HUES64 (cell line): ENCODE data around the gene CES1.
"Not testable (repeated sequence)": the region's sequence is repeated elsewhere in the genome, so short reads cannot be mapped to it uniquely, and the experiment has no call there.

Experiments
- H3K27ac ChIP-seq: 2 replicates; pipeline ENCODE4 v1.7.0; 2013; ENCODE audit warnings: low read depth, low read length, inconsistent platforms
- H3K27me3 ChIP-seq: 2 replicates; pipeline ENCODE4 v1.6.1; 2013; ENCODE audit warnings: mild to moderate bottlenecking, low read length; ENCODE audit not compliant: insufficient read depth
- H3K36me3 ChIP-seq: 2 replicates; pipeline ENCODE4 v1.6.1; 2013; ENCODE audit warnings: mild to moderate bottlenecking, low read length; ENCODE audit not compliant: insufficient read depth
- H3K4me1 ChIP-seq: 2 replicates; pipeline ENCODE4 v1.6.1; 2013; ENCODE audit warnings: mild to moderate bottlenecking, low read length, moderate library complexity; ENCODE audit not compliant: insufficient read depth
- H3K4me3 ChIP-seq: 2 replicates; pipeline ENCODE4 v1.5.1; 2013; ENCODE audit warnings: mild to moderate bottlenecking, low read length, moderate library complexity
- H3K9ac ChIP-seq: 2 replicates; pipeline ENCODE4 v1.6.1; 2013; ENCODE audit warnings: mild to moderate bottlenecking, low read depth, low read length
- H3K9me3 ChIP-seq: 2 replicates; pipeline ENCODE4 v1.6.1; 2013; ENCODE audit warnings: low read depth, low read length; ENCODE audit not compliant: insufficient read depth
- WGBS: fragments of 150-250, 120-280 bp; methylation state at CpG from one replicate; pipeline ENCODE4 v1.1.7; 2013; ENCODE audit warnings: missing lambda C conversion rate; 5-methylcytosine and 5-hydroxymethylcytosine counted together

CES1 gene

DNA sequence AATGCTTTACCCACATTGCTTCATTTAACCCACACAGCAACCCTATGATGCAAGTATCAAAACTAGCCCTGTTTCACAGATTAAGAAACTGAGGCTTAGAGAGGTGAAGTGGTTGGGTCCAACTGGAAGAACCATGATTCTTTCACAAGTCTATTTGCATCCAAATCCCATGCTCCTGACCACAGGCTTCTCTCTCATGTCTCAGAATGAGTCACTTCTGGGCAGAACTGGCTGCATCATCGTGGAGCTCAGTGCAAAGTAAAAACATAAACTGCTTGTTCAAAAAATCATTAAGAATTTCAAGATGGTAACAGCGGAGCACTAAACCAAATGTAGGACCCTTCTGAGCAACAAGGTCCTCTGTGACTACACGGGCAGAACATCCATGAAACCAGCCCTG lies 20.2 kb upstream of the CES1 start:
- Histone ChIP-seq H3K27ac (no peak overlapping the region), H3K4me1 (no peaks in the 10 kb centered on the region), H3K36me3 (no peaks in the 10 kb centered on the region), H3K27me3 (no peaks in the 10 kb centered on the region), H3K9ac (no peak overlapping the region), H3K9me3 (no peaks in the 10 kb centered on the region), H3K4me3 (no peak overlapping the region)
- WGBS, result 89% methylated on average over 3 of the region's 3 CpGs

DNA sequence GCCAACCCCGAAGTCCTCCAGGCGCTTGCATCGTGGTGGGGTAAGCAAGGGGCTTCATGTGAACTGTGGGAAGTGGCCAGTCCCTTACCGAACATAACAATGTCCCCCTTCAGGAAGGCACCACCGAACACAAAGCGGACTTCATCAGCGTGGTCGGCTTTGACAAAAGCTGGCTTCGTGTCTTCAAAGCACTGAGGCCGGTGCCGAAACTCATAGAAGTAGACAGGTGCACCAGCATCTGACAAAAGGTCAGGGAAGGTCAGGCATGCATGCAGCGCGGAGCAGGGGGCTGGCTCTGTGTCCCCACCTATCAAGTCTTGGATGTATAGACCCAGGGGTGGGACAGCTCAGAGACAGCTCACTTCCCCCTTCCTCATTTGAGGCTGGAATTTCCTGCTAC lies 16.6 kb upstream of the CES1 start:
- WGBS, result 91% methylated on average over 13 of the region's 13 CpGs
- H3K36me3 ChIP-seq, result no peaks in the 10 kb centered on the region
- no peaks in the 10 kb centered on the region for H3K27me3 ChIP-seq
- no peaks in the 10 kb centered on the region for H3K4me1 ChIP-seq
- H3K9ac ChIP-seq, result no peak overlapping the region
- H3K9me3 ChIP-seq, result no peaks in the 10 kb centered on the region
- no peak overlapping the region for H3K4me3 ChIP-seq
- no peak overlapping the region for H3K27ac ChIP-seq

DNA sequence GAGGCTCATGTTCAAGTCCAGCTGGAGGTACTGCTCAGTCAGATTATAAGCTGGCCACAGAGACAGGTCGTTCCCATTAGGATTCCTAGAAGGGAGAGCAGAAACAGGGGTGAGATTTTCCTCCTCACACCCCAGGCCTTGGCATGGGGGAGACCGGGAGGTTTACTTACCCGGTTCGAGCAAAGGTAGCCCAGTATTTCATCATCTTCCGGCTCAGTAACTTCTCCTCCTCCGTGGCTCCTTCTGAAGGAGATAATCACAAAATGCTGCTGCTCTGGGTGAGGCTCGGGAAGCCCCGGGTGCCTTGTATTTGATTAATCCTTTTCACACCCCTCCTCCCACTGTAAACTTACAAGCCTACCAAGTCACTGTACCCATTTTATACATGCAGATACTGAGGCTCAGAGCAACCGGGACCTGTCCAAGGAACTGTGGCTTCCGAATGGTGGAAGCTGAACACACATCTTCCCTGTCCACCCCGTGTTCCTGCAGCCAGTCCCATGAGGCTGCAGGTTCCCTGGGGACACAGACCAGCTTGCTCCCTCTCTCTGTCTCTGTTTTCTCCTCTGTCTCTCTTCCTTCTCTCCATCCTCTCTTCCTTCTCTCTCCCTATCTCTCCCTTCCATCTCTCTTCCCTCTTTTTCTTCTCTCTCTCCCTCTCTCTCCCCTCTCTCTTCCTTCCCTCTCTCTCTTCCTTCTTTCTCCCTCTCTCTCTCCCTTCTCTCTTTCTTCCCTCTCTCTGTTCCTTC lies 13.9 kb upstream of the CES1 start:
- H3K9ac ChIP-seq, result no peak overlapping the region
- H3K36me3 ChIP-seq, result no peaks in the 10 kb centered on the region
- H3K4me1 ChIP-seq, result no peaks in the 10 kb centered on the region
- no peaks in the 10 kb centered on the region for H3K27me3 ChIP-seq
- 79% methylated on average over 11 of the region's 11 CpGs for WGBS
- H3K4me3 ChIP-seq, result no peak overlapping the region
- H3K9me3 ChIP-seq, result no peaks in the 10 kb centered on the region
- H3K27ac ChIP-seq, result no peak overlapping the region

DNA sequence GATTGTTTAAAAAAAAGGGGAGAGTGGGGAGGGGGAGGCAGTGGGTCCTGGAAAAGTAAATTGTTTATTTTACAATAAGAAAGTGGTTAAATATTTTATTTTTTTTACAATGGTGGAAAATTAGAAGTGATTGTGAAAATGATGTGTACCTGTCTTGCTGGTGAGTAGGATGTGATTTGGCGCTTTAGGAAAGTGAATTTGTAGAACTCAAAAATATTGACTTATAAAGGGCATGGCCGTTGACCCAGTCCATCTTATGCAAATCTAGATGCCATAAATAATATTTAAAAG lies 10.2 kb upstream of the CES1 start:
- Histone ChIP-seq H3K4me3 (no peak overlapping the region), H3K27me3 (no peaks in the 10 kb centered on the region), H3K9ac (no peak overlapping the region), H3K27ac (no peak overlapping the region), H3K4me1 (no peaks in the 10 kb centered on the region), H3K36me3 (no peaks in the 10 kb centered on the region), H3K9me3 (no peaks in the 10 kb centered on the region)
- 100% methylated on average over 1 of the region's 2 CpGs for WGBS

DNA sequence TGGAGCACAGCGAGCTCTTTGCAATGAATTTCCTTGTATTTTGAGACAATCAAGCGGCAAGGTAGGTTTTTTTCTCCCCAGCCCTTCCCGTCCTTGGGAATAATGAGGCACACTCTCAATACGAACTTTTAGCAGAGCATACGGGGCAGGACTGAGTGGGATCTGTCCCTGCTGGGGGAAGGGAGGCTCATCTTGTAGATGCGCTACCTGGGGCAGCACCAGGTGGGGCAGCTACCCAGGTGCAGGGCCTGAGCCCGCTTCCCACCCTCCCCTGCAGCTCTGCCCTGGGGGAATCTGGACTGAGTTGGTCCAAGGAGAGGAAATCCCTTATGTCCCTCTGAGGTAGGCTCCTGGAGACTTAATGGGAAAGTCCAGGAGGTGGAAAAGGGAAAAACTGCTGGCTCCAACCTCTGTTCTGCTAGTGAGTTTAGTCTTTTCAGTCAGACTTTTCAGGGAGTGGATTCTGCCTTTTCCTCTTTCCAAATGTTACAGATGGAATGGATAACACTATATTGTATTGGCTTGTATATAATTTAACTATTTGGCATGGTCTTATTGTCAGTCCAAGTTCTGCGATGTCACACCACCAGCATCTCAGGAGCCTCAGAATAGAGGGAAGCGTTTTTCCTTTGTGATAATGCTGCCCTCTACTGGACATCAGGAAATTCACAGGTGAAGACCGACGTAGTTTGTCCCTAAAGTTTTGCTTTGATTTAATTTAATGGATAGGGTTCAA lies 9.6 kb upstream of the CES1 start:
- Histone ChIP-seq H3K27ac (no peak overlapping the region), H3K4me1 (no peaks in the 10 kb centered on the region), H3K9me3 (no peaks in the 10 kb centered on the region), H3K27me3 (no peaks in the 10 kb centered on the region), H3K36me3 (no peaks in the 10 kb centered on the region), H3K4me3 (no peak overlapping the region), H3K9ac (no peak overlapping the region)
- WGBS, result 56% methylated on average over 11 of the region's 11 CpGs

DNA sequence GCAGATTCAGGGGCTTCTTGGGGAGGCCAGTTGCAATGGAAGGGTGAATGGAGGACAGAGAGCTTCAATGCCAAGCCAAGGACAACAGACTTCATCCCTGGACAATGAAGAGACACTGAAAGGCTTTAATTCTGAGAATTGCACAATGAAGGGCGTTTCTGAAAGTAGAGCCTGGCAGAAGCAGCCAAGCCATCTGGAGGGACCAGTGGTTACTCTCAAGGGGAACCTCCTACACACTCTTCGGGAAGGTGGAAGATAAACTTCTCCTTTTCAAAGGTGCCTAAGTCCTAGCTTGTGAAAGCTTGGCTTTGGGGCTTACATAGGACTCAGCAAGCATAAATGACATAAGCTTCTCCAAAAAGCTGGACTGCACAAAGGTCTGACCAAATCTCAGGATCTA lies 6.2 kb upstream of the CES1 start:
- WGBS, result 91% methylated on average over 2 of the region's 2 CpGs
- no peak overlapping the region for H3K27ac ChIP-seq
- H3K27me3 ChIP-seq, result no peaks in the 10 kb centered on the region
- H3K4me3 ChIP-seq, result no peak overlapping the region
- no peaks in the 10 kb centered on the region for H3K9me3 ChIP-seq
- H3K4me1 ChIP-seq, result no peaks in the 10 kb centered on the region
- H3K36me3 ChIP-seq, result no peaks in the 10 kb centered on the region
- H3K9ac ChIP-seq, result no peak overlapping the region

DNA sequence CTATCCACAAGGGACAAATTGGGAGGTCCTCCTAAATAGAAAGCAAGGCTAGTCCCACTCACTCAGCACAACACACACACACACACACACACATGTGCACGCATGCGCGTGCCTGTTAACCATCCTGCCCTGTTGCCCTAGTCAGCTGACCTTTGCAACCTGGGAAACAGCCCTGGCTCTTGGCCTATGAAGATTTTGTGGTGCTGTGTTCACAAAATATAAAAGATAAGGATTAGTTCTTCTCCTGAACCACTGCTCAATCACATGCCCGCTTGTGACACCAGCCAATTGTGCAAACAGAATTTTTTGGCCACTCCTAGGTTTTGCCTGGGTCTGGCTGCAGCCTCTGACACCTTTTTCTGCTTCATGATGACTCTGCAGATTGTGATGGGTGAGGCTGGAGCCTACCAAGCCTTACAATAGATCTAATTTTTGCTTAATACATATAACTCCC lies 3.3 kb upstream of the CES1 start:
- H3K4me1 ChIP-seq, result no peaks in the 10 kb centered on the region
- H3K9ac ChIP-seq, result no peak overlapping the region
- no peaks in the 10 kb centered on the region for H3K36me3 ChIP-seq
- no peaks in the 10 kb centered on the region for H3K9me3 ChIP-seq
- no peaks in the 10 kb centered on the region for H3K27me3 ChIP-seq
- H3K4me3 ChIP-seq, result no peak overlapping the region
- 87% methylated on average over 4 of the region's 4 CpGs for WGBS
- H3K27ac ChIP-seq, result no peak overlapping the region

DNA sequence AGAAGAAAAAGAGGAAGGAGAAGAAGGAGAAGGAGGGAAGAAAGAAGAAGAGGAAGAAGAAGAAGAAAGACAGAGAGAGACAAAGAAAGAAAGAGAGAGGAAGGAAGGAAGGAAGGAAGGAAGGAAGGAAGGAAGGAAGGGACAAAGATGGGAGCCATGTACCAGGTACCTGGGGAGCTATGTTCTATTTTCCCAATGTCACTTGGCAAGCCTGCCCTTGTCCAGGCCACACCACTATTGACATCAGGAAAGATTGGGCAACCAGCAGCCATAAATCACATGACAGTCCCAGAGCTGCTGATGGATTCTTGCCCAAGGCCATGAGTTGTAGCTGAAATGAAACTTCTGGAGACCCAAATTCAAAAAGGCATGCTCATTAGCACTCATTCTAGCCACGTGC lies 2.7 kb upstream of the CES1 start:
- Histone ChIP-seq H3K9ac (no peak overlapping the region), H3K27me3 (no peaks in the 10 kb centered on the region), H3K9me3 (no peaks in the 10 kb centered on the region), H3K27ac (no peak overlapping the region), H3K4me3 (no peak overlapping the region), H3K36me3 (no peaks in the 10 kb centered on the region), H3K4me1 (no peaks in the 10 kb centered on the region)
- 55% methylated on average over 1 of the region's 1 CpG for WGBS

DNA sequence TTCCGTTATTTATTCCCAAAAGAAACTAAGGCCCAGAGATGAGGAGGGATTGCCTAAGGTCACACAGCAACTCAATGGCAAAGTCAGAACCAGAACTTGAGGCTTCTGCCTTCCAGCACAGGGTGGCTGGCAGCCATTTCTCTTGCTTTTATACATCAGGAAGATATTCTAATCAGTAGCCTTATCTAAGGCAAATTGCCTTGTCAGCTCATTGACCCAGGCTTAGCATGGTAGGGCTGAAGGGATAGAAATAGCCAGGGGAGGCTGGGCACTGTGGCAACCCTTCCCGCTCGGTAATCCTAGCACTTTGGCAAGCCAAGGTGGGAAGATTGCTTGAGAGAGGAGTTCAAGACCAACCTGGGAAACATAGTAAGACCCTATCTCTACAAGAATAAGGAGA lies 2.3 kb upstream of the CES1 start:
- not testable (repeated sequence) for H3K9ac ChIP-seq, H3K36me3 ChIP-seq, H3K4me3 ChIP-seq, H3K27ac ChIP-seq, H3K27me3 ChIP-seq, H3K4me1 ChIP-seq, H3K9me3 ChIP-seq
- 88% methylated on average over 3 of the region's 3 CpGs for WGBS

DNA sequence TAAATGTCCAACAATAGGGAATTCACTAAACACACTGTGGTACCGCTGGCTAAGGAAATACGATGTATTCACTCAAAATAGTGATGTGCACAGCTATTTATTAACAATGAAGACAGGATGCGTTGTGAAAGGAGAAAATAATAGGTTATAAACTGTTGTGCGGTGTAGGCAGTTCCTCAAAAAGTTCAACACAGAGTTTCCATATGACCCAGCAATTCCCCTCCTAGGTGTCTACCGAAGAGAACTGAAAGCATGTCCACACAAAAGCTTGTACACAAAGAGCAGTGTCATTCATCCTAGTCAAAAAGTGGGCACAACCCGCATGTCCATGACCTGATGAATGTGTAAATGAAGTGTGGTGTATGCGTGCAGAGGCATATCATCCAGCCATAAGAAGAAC lies 1.2 kb upstream of the CES1 start:
- no peaks in the 10 kb centered on the region for H3K4me1 ChIP-seq
- no peaks in the 10 kb centered on the region for H3K9me3 ChIP-seq
- no peak overlapping the region for H3K4me3 ChIP-seq
- H3K36me3 ChIP-seq, result no peaks in the 10 kb centered on the region
- no peak overlapping the region for H3K27ac ChIP-seq
- no peak overlapping the region for H3K9ac ChIP-seq
- no peaks in the 10 kb centered on the region for H3K27me3 ChIP-seq
- 82% methylated on average over 7 of the region's 7 CpGs for WGBS

DNA sequence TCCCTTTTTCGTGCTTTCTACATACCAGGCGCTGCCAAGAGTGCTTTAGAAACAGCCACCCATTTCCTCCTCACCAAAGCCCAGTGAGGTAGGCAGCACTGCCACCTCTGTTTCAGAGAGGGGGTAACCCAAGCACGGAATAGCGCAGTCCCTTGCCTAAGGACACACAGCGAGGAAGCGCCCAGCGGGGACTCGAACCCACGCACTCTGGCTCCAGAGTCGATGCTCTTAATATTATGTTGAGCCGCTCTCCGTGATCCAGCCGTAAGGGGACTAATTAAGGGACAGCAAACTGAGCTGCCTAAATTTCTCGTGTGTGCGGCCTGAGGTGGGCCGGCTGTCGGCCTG lies 497 bp downstream of the CES1 start:
- no peaks in the 10 kb centered on the region for H3K36me3 ChIP-seq
- H3K9me3 ChIP-seq, result no peaks in the 10 kb centered on the region
- whole genome bisulfite sequencing, result 96% methylated on average over 17 of the region's 17 CpGs
- H3K9ac ChIP-seq, result no peak overlapping the region
- no peak overlapping the region for H3K4me3 ChIP-seq
- H3K27me3 ChIP-seq, result no peaks in the 10 kb centered on the region
- no peaks in the 10 kb centered on the region for H3K4me1 ChIP-seq
- no peak overlapping the region for H3K27ac ChIP-seq
